ENCODE measurements around the gene CASP9. TPM values are rescaled to one million over a fixed set of nuclear protein-coding genes. Genes with fewer than 3 reads are reported as not detected.

Gene CASP9
- total RNA-seq, 4 donors from 2014 or later = 4.9 to 8.5 (median 6.5) TPM

- WGBS, 2 donors = 85% methylated on average over 2 of the region's 2 CpGs
- intact Hi-C loops (cut with DNase I; ENCODE audit: low total_unique reads) = no loop called here
- TF ChIP-seq CTCF (IDR thresholded peaks at IDR 0.05) (no peak), POLR2A (IDR thresholded peaks at IDR 0.05) (no peak)
- no peak overlapping the region for H3K4me3 ChIP-seq (ENCODE audit: low read depth, poor library complexity, severe bottlenecking)
- DNase-seq (ENCODE audit: low spot score in 2 of 2) = no peak
These were observed 66.4 kb downstream of the CASP9 start for GRCh38 chr1:15457585-15457984.

- WGBS, 2 donors = 96 to 98% methylated on average over 8 of the region's 8 CpGs
- TF ChIP-seq POLR2A (IDR thresholded peaks at IDR 0.05) (no peak), CTCF (IDR thresholded peaks at IDR 0.05) (no peak)
- no peak for DNase-seq (ENCODE audit: low spot score in 2 of 2)
- intact Hi-C loops (cut with DNase I; ENCODE audit: low total_unique reads) = no loop called here
- no peak within 1 kb of the TSS for H3K4me3 ChIP-seq (ENCODE audit: low read depth, poor library complexity, severe bottlenecking)
These were observed 67.6 kb downstream of the CASP9 start, which contains the start of gene CELA2A for GRCh38 chr1:15456313-15456954. TSS of gene CELA2A (plus strand) at chr1:15456732. CDS start at chr1:15456754, 22 bp downstream.

GRCh38 chr1:15455522-15455921 lies 68.5 kb downstream of the CASP9 start:
- no peak overlapping the region for H3K4me3 ChIP-seq (ENCODE audit: low read depth, poor library complexity, severe bottlenecking)
- 87 to 92% methylated on average over 6 of the region's 6 CpGs for WGBS, 2 donors
- TF ChIP-seq POLR2A (IDR thresholded peaks at IDR 0.05) (no peak), CTCF (IDR thresholded peaks at IDR 0.05) (no peak)
- DNase-seq (ENCODE audit: low spot score in 2 of 2) = no peak
- intact Hi-C loops (cut with DNase I; ENCODE audit: low total_unique reads) = no loop called here

- H3K4me3 ChIP-seq (ENCODE audit: low read depth, poor library complexity, severe bottlenecking) = no peak overlapping the region
- intact Hi-C loops (cut with DNase I; ENCODE audit: low total_unique reads) = no loop called here
- 77 to 79% methylated on average over 3 of the region's 3 CpGs for WGBS, 2 donors
- no peak for DNase-seq (ENCODE audit: low spot score in 2 of 2)
- no peak for TF ChIP-seq CTCF (IDR thresholded peaks at IDR 0.05)
- no peak for TF ChIP-seq POLR2A (IDR thresholded peaks at IDR 0.05)
These were observed 69.8 kb downstream of the CASP9 start for GRCh38 chr1:15454256-15454655.

- TF ChIP-seq POLR2A (IDR thresholded peaks at IDR 0.05) = no peak
- no peak for TF ChIP-seq CTCF (IDR thresholded peaks at IDR 0.05)
- intact Hi-C loops (cut with DNase I; ENCODE audit: low total_unique reads) = no loop called here
- no peak for DNase-seq (ENCODE audit: low spot score in 2 of 2)
- 84 to 88% methylated on average over 11 of the region's 11 CpGs for WGBS, 2 donors
- no peak overlapping the region for H3K4me3 ChIP-seq (ENCODE audit: low read depth, poor library complexity, severe bottlenecking)
These were observed 70.3 kb downstream of the CASP9 start for GRCh38 chr1:15453734-15454133.

Data from lower leg skin (tissue), 4 donors.